Measurements from ENCODE around the gene ZNF821. TPM values are rescaled to one million over a fixed set of nuclear protein-coding genes. Genes with fewer than 3 reads are reported as not detected.

ZNF821 gene
- total and polyA plus RNA-seq, 2 experiments from 2014 or later: 13.5 to 24.4 TPM

- no peaks in the 10 kb centered on the region for H3K9me2 ChIP-seq (replicated peaks; ENCODE audit: insufficient read depth)
- H3K4me1 ChIP-seq (ENCODE audit: insufficient read depth): peaks cover 28% of the 10 kb centered on the region
- no peak overlapping the region for H3K4me3 ChIP-seq
- H3K9me3 ChIP-seq (ENCODE audit: low read depth): no peaks in the 10 kb centered on the region
- peaks cover 52% of the 10 kb centered on the region for H4K20me1 ChIP-seq (ENCODE audit: insufficient read depth, poor library complexity, severe bottlenecking)
- DNase-seq (ENCODE audit: low spot score): no peak
- H3K27ac ChIP-seq: no peak overlapping the region
- peaks cover 75% of the 10 kb centered on the region for H3K79me2 ChIP-seq
- 88% methylated on average over 10 of the region's 10 CpGs for WGBS (ENCODE audit: low lambda C conversion rate, missing lambda C conversion rate)
- H3K4me2 ChIP-seq: no peak overlapping the region
- TF ChIP-seq CTCF (IDR thresholded peaks at IDR 0.05; ENCODE audit: poor library complexity) (no peak), EZH2 (IDR thresholded peaks at IDR 0.05; ENCODE audit: borderline replicate concordance) (no peak), EZH2phosphoT487 (IDR thresholded peaks at IDR 0.05; ENCODE audit: low read depth, severe bottlenecking, unreplicated experiment) (no peak)
- H3K36me3 ChIP-seq (replicated peaks; ENCODE audit: insufficient read depth, low read depth): peaks cover 3% of the 10 kb centered on the region
- H2AFZ ChIP-seq: no peak overlapping the region
- no peaks in the 10 kb centered on the region for H3K27me3 ChIP-seq
Measured at GRCh38 chr16:71923941-71924690, 40.1 kb upstream of the ZNF821 start.

- Histone ChIP-seq H3K79me2 (peaks cover 90% of the 10 kb centered on the region), H3K36me3 (replicated peaks; ENCODE audit: insufficient read depth, low read depth) (peaks cover 3% of the 10 kb centered on the region), H3K4me1 (ENCODE audit: insufficient read depth) (no peaks in the 10 kb centered on the region), H3K4me2 (no peak overlapping the region), H3K9me2 (replicated peaks; ENCODE audit: insufficient read depth) (no peaks in the 10 kb centered on the region), H4K20me1 (ENCODE audit: insufficient read depth, poor library complexity, severe bottlenecking) (peaks cover 64% of the 10 kb centered on the region), H3K9me3 (ENCODE audit: low read depth) (no peaks in the 10 kb centered on the region), H3K4me3 (no peak overlapping the region), H3K27me3 (no peaks in the 10 kb centered on the region), H2AFZ (no peak overlapping the region), H3K27ac (no peak overlapping the region)
- no peak for DNase-seq (ENCODE audit: low spot score)
- TF ChIP-seq CTCF (IDR thresholded peaks at IDR 0.05; ENCODE audit: poor library complexity) (no peak), EZH2 (IDR thresholded peaks at IDR 0.05; ENCODE audit: borderline replicate concordance) (no peak), EZH2phosphoT487 (IDR thresholded peaks at IDR 0.05; ENCODE audit: low read depth, severe bottlenecking, unreplicated experiment) (no peak)
- WGBS (ENCODE audit: low lambda C conversion rate, missing lambda C conversion rate): 96% methylated on average over 2 of the region's 2 CpGs
Measured at GRCh38 chr16:71920658-71921057, 36.7 kb upstream of the ZNF821 start.

GRCh38 chr16:71919035-71919434 lies 35.1 kb upstream of the ZNF821 start:
- Histone ChIP-seq H3K9me2 (replicated peaks; ENCODE audit: insufficient read depth) (no peaks in the 10 kb centered on the region), H3K27ac (no peak overlapping the region), H3K79me2 (peaks cover 94% of the 10 kb centered on the region), H4K20me1 (ENCODE audit: insufficient read depth, poor library complexity, severe bottlenecking) (peaks cover 76% of the 10 kb centered on the region), H3K9me3 (ENCODE audit: low read depth) (no peaks in the 10 kb centered on the region), H3K27me3 (no peaks in the 10 kb centered on the region), H3K36me3 (replicated peaks; ENCODE audit: insufficient read depth, low read depth) (peaks cover 3% of the 10 kb centered on the region), H3K4me3 (no peak overlapping the region), H3K4me2 (no peak overlapping the region), H2AFZ (no peak overlapping the region), H3K4me1 (ENCODE audit: insufficient read depth) (no peaks in the 10 kb centered on the region)
- WGBS (ENCODE audit: low lambda C conversion rate, missing lambda C conversion rate): 96% methylated on average over 3 of the region's 3 CpGs
- no peak for DNase-seq (ENCODE audit: low spot score)
- no peak for TF ChIP-seq CTCF (IDR thresholded peaks at IDR 0.05; ENCODE audit: poor library complexity)
- TF ChIP-seq EZH2phosphoT487 (IDR thresholded peaks at IDR 0.05; ENCODE audit: low read depth, severe bottlenecking, unreplicated experiment): no peak
- no peak for TF ChIP-seq EZH2 (IDR thresholded peaks at IDR 0.05; ENCODE audit: borderline replicate concordance)
